Gastrocnemius medialis (tissue), 4 donors: ENCODE results near the gene ACOXL. TPM values are rescaled to one million over a fixed set of nuclear protein-coding genes. Genes with fewer than 3 reads are reported as not detected.

Experiments
- ATAC-seq, 2 donors: fragments of 150-250 bp; one replicate each; pipeline ENCODE4 v1.9.1; 2016
- DNase-seq, 2 donors: peaks; one replicate each; pipeline ENCODE4 v3.0.0-alpha.2; 2019
- H3K27ac ChIP-seq, 4 donors: fragments of 200-600 bp; sonication (generic); 1 replicate in 1 of 4; 2 replicates in 3 of 4; pipeline ENCODE4 v1.5.1; 2016 to 2018; ENCODE audit warnings: mild to moderate bottlenecking in 2 of 4, moderate library complexity in 1 of 4
- H3K27me3 ChIP-seq, 3 donors: fragments of 200-600 bp; sonication (generic) in 2 of 3; 1 replicate in 1 of 3; 2 replicates in 2 of 3; pipeline versions ENCODE4 v1.5.1 to v1.6.0; 2016 to 2019; ENCODE audit warnings: mild to moderate bottlenecking in 1 of 3, moderate library complexity in 1 of 3
- H3K36me3 ChIP-seq, 2 donors: fragments of 200-600 bp; sonication (generic) in 1 of 2; one replicate each; pipeline ENCODE4 v1.5.1; 2017 to 2018
- H3K4me1 ChIP-seq, 2 donors: fragments of 200-600 bp; sonication (generic) in 1 of 2; one replicate each; pipeline ENCODE4 v1.5.1; 2016 to 2017; ENCODE audit warnings: mild to moderate bottlenecking in 2 of 2
- H3K4me3 ChIP-seq, 4 donors: fragments of 200-600 bp; sonication (generic) in 3 of 4; 1 replicate in 1 of 4; 2 replicates in 3 of 4; pipeline ENCODE4 v1.5.1; 2016 to 2019; ENCODE audit warnings: mild to moderate bottlenecking in 2 of 4
- H3K9me3 ChIP-seq, 3 donors: fragments of 200-600 bp; sonication (generic) in 2 of 3; 1 replicate in 1 of 3; 2 replicates in 2 of 3; pipeline ENCODE4 v1.5.1; 2016 to 2019
- POLR2A ChIP-seq, 2 donors: fragments of 450-650 bp; IDR thresholded peaks; one replicate each; pipeline ENCODE4 v1.6.1; 2017; ENCODE audit warnings: antibody characterized with exemption in 2 of 2, mild to moderate bottlenecking in 2 of 2, moderate library complexity in 2 of 2
- in situ Hi-C, 4 donors: fragments of 200-750 bp; cut with MboI; loops; one replicate each; pipeline versions ENCODE4 v1.15.0 to v1.8.0; 2017; ENCODE audit warnings: low sequenced_read_pairs in 4 of 4
- intact Hi-C: fragments of 100-400 bp; cut with DNase I; formaldehyde crosslinking; loops from one replicate; pipeline ENCODE4 v1.15.1; 2023; ENCODE audit warnings: low total_unique reads
- total RNA-seq, 4 donors: library from RNA; depleted of rRNA; stranded (reverse); fragments of >200 nt; gene quantifications; one replicate each; pipeline versions ENCODE4 v1.1.0 to v1.2.3, GENCODE V29; 2016
- TF ChIP-seq, protein P1 (sequence below), 5 experiments: fragments of 450-650 bp in 3 of 5; fragments of 200-600 bp in 2 of 5; sonication (generic) in 2 of 5; IDR thresholded peaks in 4 of 5; conservative IDR thresholded peaks in 1 of 5; 1 replicate in 4 of 5; 2 replicates in 1 of 5; pipeline ENCODE4 v1.5.1; 2016 to 2019; ENCODE audit warnings: antibody characterized with exemption in 5 of 5, mild to moderate bottlenecking in 3 of 5, moderate library complexity in 3 of 5

Gene ACOXL
- total RNA-seq, 4 donors from 2014 or later, result not detected

DNA sequence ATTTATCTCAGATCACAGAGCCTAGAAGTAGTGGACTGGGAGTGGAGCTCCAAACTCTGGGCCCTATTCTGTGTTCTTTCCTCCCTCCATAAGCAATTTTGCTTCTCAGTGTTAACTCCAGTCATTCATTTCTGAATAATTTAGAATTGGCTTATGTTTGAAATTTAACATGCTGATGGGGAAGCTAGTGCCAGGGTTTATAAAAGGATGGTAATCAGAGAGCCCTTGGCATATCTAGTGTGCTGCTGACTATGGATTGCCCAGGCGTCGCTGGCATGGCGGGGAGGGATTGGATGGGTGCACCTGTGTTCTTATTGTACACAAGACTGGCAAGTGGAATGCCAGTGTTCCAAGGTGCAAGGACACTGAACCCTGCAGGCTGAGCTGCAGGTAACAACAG is 177.1 kb downstream of the ACOXL start:
- Histone ChIP-seq H3K36me3 (no peaks in the 10 kb centered on the region), H3K9me3 (no peaks in the 10 kb centered on the region), H3K27me3 (no peaks in the 10 kb centered on the region), H3K4me1 (no peaks in the 10 kb centered on the region), H3K27ac (no peak overlapping the region), H3K4me3 (no peak overlapping the region)
- ATAC-seq (no peak), DNase-seq (no peak)
- TF ChIP-seq, protein P1, sequence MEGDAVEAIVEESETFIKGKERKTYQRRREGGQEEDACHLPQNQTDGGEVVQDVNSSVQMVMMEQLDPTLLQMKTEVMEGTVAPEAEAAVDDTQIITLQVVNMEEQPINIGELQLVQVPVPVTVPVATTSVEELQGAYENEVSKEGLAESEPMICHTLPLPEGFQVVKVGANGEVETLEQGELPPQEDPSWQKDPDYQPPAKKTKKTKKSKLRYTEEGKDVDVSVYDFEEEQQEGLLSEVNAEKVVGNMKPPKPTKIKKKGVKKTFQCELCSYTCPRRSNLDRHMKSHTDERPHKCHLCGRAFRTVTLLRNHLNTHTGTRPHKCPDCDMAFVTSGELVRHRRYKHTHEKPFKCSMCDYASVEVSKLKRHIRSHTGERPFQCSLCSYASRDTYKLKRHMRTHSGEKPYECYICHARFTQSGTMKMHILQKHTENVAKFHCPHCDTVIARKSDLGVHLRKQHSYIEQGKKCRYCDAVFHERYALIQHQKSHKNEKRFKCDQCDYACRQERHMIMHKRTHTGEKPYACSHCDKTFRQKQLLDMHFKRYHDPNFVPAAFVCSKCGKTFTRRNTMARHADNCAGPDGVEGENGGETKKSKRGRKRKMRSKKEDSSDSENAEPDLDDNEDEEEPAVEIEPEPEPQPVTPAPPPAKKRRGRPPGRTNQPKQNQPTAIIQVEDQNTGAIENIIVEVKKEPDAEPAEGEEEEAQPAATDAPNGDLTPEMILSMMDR (IDR thresholded peaks at IDR 0.05 in 4 of 5, conservative IDR thresholded peaks at IDR 0.05 in 1 of 5), result no peak
- TF ChIP-seq POLR2A (IDR thresholded peaks at IDR 0.05), result no peak
- in situ Hi-C loops, result no loop called here
- intact Hi-C loops, result no loop called here

DNA sequence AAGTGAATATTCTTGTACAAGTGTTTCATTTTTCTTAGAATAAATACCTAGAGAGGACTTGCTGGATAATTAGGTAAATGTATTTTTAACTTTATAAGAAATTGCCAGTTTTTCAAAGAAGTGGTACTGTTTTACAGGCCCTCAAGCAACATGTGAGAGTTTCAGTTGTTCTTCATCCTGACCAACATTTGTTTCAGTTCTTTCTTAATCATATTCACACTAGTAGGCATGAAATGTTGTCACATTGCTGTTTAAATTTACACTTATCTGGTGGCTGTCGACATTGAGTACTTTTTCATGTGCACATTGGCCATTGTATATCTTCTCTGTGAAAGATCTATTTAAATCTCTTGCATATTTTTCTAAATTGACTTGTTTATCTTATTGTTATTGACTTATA is 178.1 kb downstream of the ACOXL start:
- TF ChIP-seq, protein P1 (IDR thresholded peaks at IDR 0.05 in 4 of 5, conservative IDR thresholded peaks at IDR 0.05 in 1 of 5), result no peak
- no peak for TF ChIP-seq POLR2A (IDR thresholded peaks at IDR 0.05)
- no peaks in the 10 kb centered on the region for H3K27me3 ChIP-seq
- H3K9me3 ChIP-seq, result no peaks in the 10 kb centered on the region
- H3K4me1 ChIP-seq, result no peaks in the 10 kb centered on the region
- H3K36me3 ChIP-seq, result no peaks in the 10 kb centered on the region
- no peak overlapping the region for H3K27ac ChIP-seq
- DNase-seq (no peak), ATAC-seq (no peak)
- no peak overlapping the region for H3K4me3 ChIP-seq
- in situ Hi-C loops, result no loop called here
- intact Hi-C loops, result no loop called here

DNA sequence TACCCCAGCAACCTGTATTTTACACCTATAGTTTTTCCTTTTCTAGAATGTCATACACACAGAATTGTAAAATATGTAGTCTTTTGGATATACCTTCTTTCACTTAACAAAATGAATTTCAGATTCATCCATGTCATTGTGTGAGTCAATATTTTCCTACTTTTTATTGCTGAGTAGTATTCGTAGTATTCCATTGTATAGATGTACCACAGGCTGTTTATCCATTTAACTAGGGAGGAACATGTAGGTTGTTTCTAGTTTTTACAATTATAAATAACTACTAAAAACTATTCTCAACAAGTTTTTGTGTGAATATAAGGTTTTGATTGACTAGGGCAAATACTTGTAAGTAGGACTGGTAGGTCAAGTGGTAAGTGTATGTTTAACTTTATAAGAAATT is 187.4 kb downstream of the ACOXL start:
- no peaks in the 10 kb centered on the region for H3K4me1 ChIP-seq
- H3K4me3 ChIP-seq, result no peak overlapping the region
- H3K27ac ChIP-seq, result no peak overlapping the region
- intact Hi-C loops (no loop called here), in situ Hi-C loops (no loop called here)
- TF ChIP-seq POLR2A (IDR thresholded peaks at IDR 0.05), result no peak
- TF ChIP-seq, protein P1 (IDR thresholded peaks at IDR 0.05 in 4 of 5, conservative IDR thresholded peaks at IDR 0.05 in 1 of 5), result no peak
- ATAC-seq (no peak), DNase-seq (no peak)
- no peaks in the 10 kb centered on the region for H3K36me3 ChIP-seq
- no peaks in the 10 kb centered on the region for H3K9me3 ChIP-seq
- no peaks in the 10 kb centered on the region for H3K27me3 ChIP-seq

DNA sequence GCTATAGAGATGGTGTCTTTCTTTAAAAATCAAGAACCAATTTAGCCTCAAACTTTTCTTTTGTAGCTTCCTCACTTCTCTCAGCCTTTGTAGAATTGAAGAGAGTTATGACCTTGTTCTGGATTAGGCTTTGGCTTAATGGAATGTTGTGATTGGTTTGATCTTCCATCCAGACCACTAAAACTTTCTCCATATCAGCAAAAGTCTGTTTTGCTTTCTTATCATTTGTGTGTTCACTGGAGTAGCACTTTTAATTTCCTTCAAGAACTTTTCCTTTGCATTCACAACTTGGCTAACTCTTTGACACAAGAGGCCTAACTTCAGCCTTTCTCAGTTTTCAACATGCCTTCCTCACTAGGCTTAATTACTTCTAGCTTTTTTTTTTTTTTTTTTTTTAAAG is 193.1 kb downstream of the ACOXL start:
- H3K4me3 ChIP-seq, result no peak overlapping the region
- DNase-seq (no peak), ATAC-seq (no peak)
- in situ Hi-C loops, result no loop called here
- no peak overlapping the region for H3K27ac ChIP-seq
- no peaks in the 10 kb centered on the region for H3K4me1 ChIP-seq
- intact Hi-C loops, result no loop called here
- H3K36me3 ChIP-seq, result no peaks in the 10 kb centered on the region
- no peaks in the 10 kb centered on the region for H3K9me3 ChIP-seq
- no peaks in the 10 kb centered on the region for H3K27me3 ChIP-seq
- TF ChIP-seq, protein P1 (IDR thresholded peaks at IDR 0.05 in 4 of 5, conservative IDR thresholded peaks at IDR 0.05 in 1 of 5), result no peak
- TF ChIP-seq POLR2A (IDR thresholded peaks at IDR 0.05), result no peak

DNA sequence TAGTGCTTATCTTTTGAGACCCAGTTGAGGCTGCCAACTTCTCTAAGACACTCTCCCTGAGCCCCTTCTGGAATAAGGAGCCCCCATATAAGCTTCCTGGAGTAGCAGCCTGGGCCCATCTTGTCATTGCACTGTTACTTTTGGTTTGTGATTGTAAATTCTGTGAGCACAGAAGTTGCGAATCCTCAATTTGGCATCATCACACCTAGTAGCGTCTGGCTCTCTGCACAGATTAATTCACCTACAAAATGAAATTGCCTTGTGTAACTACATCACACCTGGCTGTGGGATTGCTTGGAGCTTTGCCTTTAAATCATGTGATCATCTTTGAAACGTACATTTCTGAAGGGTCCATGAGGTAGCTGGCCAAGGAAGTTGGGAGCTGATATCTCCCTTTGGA is 195.2 kb downstream of the ACOXL start:
- Histone ChIP-seq H3K27ac (no peak overlapping the region), H3K9me3 (no peaks in the 10 kb centered on the region), H3K4me1 (peaks cover 6 to 8% of the 10 kb centered on the region in 2 donors), H3K27me3 (no peaks in the 10 kb centered on the region), H3K36me3 (no peaks in the 10 kb centered on the region), H3K4me3 (no peak overlapping the region)
- ATAC-seq, result no peak
- no peak for DNase-seq
- in situ Hi-C loops (no loop called here), intact Hi-C loops (no loop called here)
- TF ChIP-seq, protein P1 (IDR thresholded peaks at IDR 0.05 in 4 of 5, conservative IDR thresholded peaks at IDR 0.05 in 1 of 5), result no peak
- no peak for TF ChIP-seq POLR2A (IDR thresholded peaks at IDR 0.05)
